Smooth muscle cell (in vitro differentiated cells): ENCODE measurements around the gene PASK. TPM values are rescaled to one million over a fixed set of nuclear protein-coding genes. Genes with fewer than 3 reads are reported as not detected.

Experiments used
- DNase-seq: peaks from one replicate; lab custom pipeline; 2025; ENCODE audit not compliant: unreplicated experiment; lab: John Stamatoyannopoulos, UW
- H2AFZ ChIP-seq: fragments of 200-600 bp; sonication (generic); 2 replicates; pipeline ENCODE4 v1.6.0; 2016; ENCODE audit warnings: antibody characterized with exemption, low read depth, mild to moderate bottlenecking
- H3F3A ChIP-seq: fragments of 200-600 bp; sonication (generic); 2 replicates; pipeline ENCODE4 v1.6.0; 2017; ENCODE audit warnings: antibody characterized with exemption, low read depth
- H3K27ac ChIP-seq: fragments of 200-600 bp; sonication (generic); 2 replicates; pipeline ENCODE4 v1.5.1; 2016; ENCODE audit warnings: low read depth, mild to moderate bottlenecking
- H3K27me3 ChIP-seq: fragments of 200-600 bp; sonication (generic); 2 replicates; pipeline ENCODE4 v1.6.1; 2016; ENCODE audit warnings: low read depth, mild to moderate bottlenecking
- H3K36me3 ChIP-seq: fragments of 200-600 bp; sonication (generic); 2 replicates; pipeline ENCODE4 v1.5.1; 2016; ENCODE audit warnings: low read depth
- H3K4me1 ChIP-seq: fragments of 200-600 bp; sonication (generic); 2 replicates; pipeline ENCODE4 v1.5.1; 2016; ENCODE audit warnings: low read depth
- H3K4me2 ChIP-seq: fragments of 200-600 bp; sonication (generic); 2 replicates; pipeline ENCODE4 v1.6.0; 2016; ENCODE audit warnings: mild to moderate bottlenecking
- H3K4me3 ChIP-seq: fragments of 200-600 bp; sonication (generic); 2 replicates; pipeline ENCODE4 v1.5.1; 2016; ENCODE audit warnings: mild to moderate bottlenecking
- H3K79me2 ChIP-seq: fragments of 200-600 bp; sonication (generic); 2 replicates; pipeline ENCODE4 v1.6.0; 2016; ENCODE audit warnings: low read depth, mild to moderate bottlenecking
- H3K9ac ChIP-seq: fragments of 200-600 bp; sonication (generic); 2 replicates; pipeline ENCODE4 v1.6.0; 2016; ENCODE audit warnings: low read depth
- H3K9me3 ChIP-seq: fragments of 200-600 bp; sonication (generic); replicated peaks from 2 replicates; pipeline ENCODE4 v1.5.1; 2016; ENCODE audit warnings: low read depth
- H4K20me1 ChIP-seq: fragments of 200-600 bp; sonication (generic); 2 replicates; pipeline ENCODE4 v1.6.0; 2016; ENCODE audit warnings: low read depth
- CTCF ChIP-seq: fragments of 200-600 bp; sonication (generic); IDR thresholded peaks from 2 replicates; pipeline ENCODE4 v1.5.1; 2017; ENCODE audit warnings: borderline replicate concordance, mild to moderate bottlenecking, antibody characterized with exemption; ENCODE audit not compliant: insufficient read depth, poor library complexity, severe bottlenecking
- WGBS: methylation state at CpG from one replicate; pipeline ENCODE4 v1.1.7; 2016; ENCODE audit warnings: low lambda C conversion rate; 5-methylcytosine and 5-hydroxymethylcytosine counted together
- polyA plus RNA-seq: library from polyadenylated mRNA; unstranded; fragments of >200 nt; fragmentation: Nextera tagmentation; extraction: Ambion mirVana; gene quantifications from 2 replicates; pipeline ENCODE4 v1.2.1, GENCODE V29; 2016
- total RNA-seq: library from RNA; depleted of rRNA; stranded (reverse); fragments of >200 nt; gene quantifications from 2 replicates; pipeline ENCODE4 v1.2.3, GENCODE V29; 2014

PASK gene
- total and polyA plus RNA-seq, 2 experiments from 2014 or later: 2.6 TPM

- Histone ChIP-seq H4K20me1 (no peaks in the 10 kb centered on the region), H3K9me3 (no peaks in the 10 kb centered on the region), H3K27me3 (no peaks in the 10 kb centered on the region), H3K27ac (no peak overlapping the region), H3K9ac (no peak overlapping the region), H3K36me3 (no peaks in the 10 kb centered on the region), H3K4me2 (no peak overlapping the region), H3K4me3 (no peak overlapping the region), H3K79me2 (no peaks in the 10 kb centered on the region), H3F3A (no peaks in the 10 kb centered on the region), H2AFZ (no peak overlapping the region), H3K4me1 (no peaks in the 10 kb centered on the region)
- TF ChIP-seq CTCF: no peak
- DNase-seq: no peak
- 94% methylated on average over 12 of the region's 12 CpGs for WGBS
Measured at GRCh38 chr2:241129086-241129871, 20.0 kb downstream of the PASK start.

- no peaks in the 10 kb centered on the region for H3F3A ChIP-seq
- no peaks in the 10 kb centered on the region for H3K36me3 ChIP-seq
- no peaks in the 10 kb centered on the region for H3K79me2 ChIP-seq
- no peak for TF ChIP-seq CTCF
- no peak for DNase-seq
- H3K4me2 ChIP-seq: no peak overlapping the region
- H4K20me1 ChIP-seq: no peaks in the 10 kb centered on the region
- no peaks in the 10 kb centered on the region for H3K9me3 ChIP-seq
- 99% methylated on average over 7 of the region's 8 CpGs for WGBS
- H2AFZ ChIP-seq: no peak overlapping the region
- H3K4me1 ChIP-seq: no peaks in the 10 kb centered on the region
- H3K27me3 ChIP-seq: no peaks in the 10 kb centered on the region
- H3K9ac ChIP-seq: no peak overlapping the region
- H3K4me3 ChIP-seq: no peak overlapping the region
- no peak overlapping the region for H3K27ac ChIP-seq
Measured at GRCh38 chr2:241128266-241128665, 21.0 kb downstream of the PASK start.

GRCh38 chr2:241126771-241127202 is 22.5 kb downstream of the PASK start:
- no peak for TF ChIP-seq CTCF
- no peak overlapping the region for H3K27ac ChIP-seq
- H3K4me2 ChIP-seq: no peak overlapping the region
- H3K9me3 ChIP-seq: no peaks in the 10 kb centered on the region
- no peaks in the 10 kb centered on the region for H3K36me3 ChIP-seq
- no peak overlapping the region for H3K9ac ChIP-seq
- H3K27me3 ChIP-seq: no peaks in the 10 kb centered on the region
- no peaks in the 10 kb centered on the region for H3K79me2 ChIP-seq
- no peak overlapping the region for H3K4me3 ChIP-seq
- no peak for DNase-seq
- H4K20me1 ChIP-seq: no peaks in the 10 kb centered on the region
- no peaks in the 10 kb centered on the region for H3K4me1 ChIP-seq
- no peaks in the 10 kb centered on the region for H3F3A ChIP-seq
- WGBS: 93% methylated on average over 18 of the region's 18 CpGs
- no peak overlapping the region for H2AFZ ChIP-seq

GRCh38 chr2:241126201-241126611 is 23.1 kb downstream of the PASK start:
- no peak overlapping the region for H3K4me3 ChIP-seq
- H3K36me3 ChIP-seq: no peaks in the 10 kb centered on the region
- no peaks in the 10 kb centered on the region for H4K20me1 ChIP-seq
- no peaks in the 10 kb centered on the region for H3K79me2 ChIP-seq
- WGBS: 96% methylated on average over 21 of the region's 21 CpGs
- no peak for TF ChIP-seq CTCF
- DNase-seq: no peak
- no peaks in the 10 kb centered on the region for H3F3A ChIP-seq
- H3K27me3 ChIP-seq: no peaks in the 10 kb centered on the region
- no peak overlapping the region for H2AFZ ChIP-seq
- H3K4me2 ChIP-seq: no peak overlapping the region
- H3K27ac ChIP-seq: no peak overlapping the region
- H3K4me1 ChIP-seq: no peaks in the 10 kb centered on the region
- H3K9ac ChIP-seq: no peak overlapping the region
- H3K9me3 ChIP-seq: no peaks in the 10 kb centered on the region
